Upper lobe of right lung (tissue), 1 donor: Measurements from ENCODE around the gene RNF207. TPM values are rescaled to one million over a fixed set of nuclear protein-coding genes. Genes with fewer than 3 reads are reported as not detected.
A peak's percentile ranks its signal among the peaks of the same experiment; 100 is the strongest.

Experiments
- ATAC-seq: fragments of 200-7000 bp; cut with Tn5 transposase; one replicate; pipeline ENCODE4 v1.9.1; 2020; ENCODE audit warnings: mild to moderate bottlenecking, moderate library complexity
- DNase-seq: peaks from one replicate; pipeline ENCODE4 v3.0.0-alpha.2; 2020
- H3K27ac ChIP-seq: fragments of 200-600 bp; one replicate; pipeline ENCODE4 v1.8.0; 2022
- H3K27me3 ChIP-seq: fragments of 200-600 bp; one replicate; pipeline ENCODE4 v1.8.0; 2022; ENCODE audit warnings: mild to moderate bottlenecking
- H3K36me3 ChIP-seq: fragments of 200-600 bp; one replicate; pipeline ENCODE4 v1.8.0; 2022
- H3K4me1 ChIP-seq: fragments of 200-600 bp; one replicate; pipeline ENCODE4 v1.8.0; 2022
- H3K4me3 ChIP-seq: fragments of 200-600 bp; one replicate; pipeline ENCODE4 v1.8.0; 2022; ENCODE audit warnings: mild to moderate bottlenecking
- H3K9me3 ChIP-seq: fragments of 200-600 bp; one replicate; pipeline ENCODE4 v1.8.0; 2022
- CTCF ChIP-seq: fragments of 200-600 bp; IDR thresholded peaks from one replicate; pipeline ENCODE4 v1.8.0; 2022; ENCODE audit warnings: antibody characterized with exemption
- intact Hi-C: fragments of 100-400 bp; cut with DNase I; formaldehyde crosslinking; loops from one replicate; pipeline ENCODE4 v1.11.0; 2022
- total RNA-seq: library from RNA; stranded (reverse); fragmentation: NEBNext Ultra II Directional; extraction: Animal tissue kit (Norgen Biotek cat#: 25700); gene quantifications from one replicate; pipeline ENCODE4 v1.2.1, GENCODE V29; 2021
- donor health status: DM: no; HTN: yes; CAD: no; lungs with severe emphysema.

Gene RNF207
- total RNA-seq, 1 donor from 2014 or later = 12.7 TPM

- no peak for TF ChIP-seq CTCF
- DNase-seq = peak; percentile 94
- peaks cover 4% of the 10 kb centered on the region for H3K27me3 ChIP-seq
- ATAC-seq = peak; percentile 74
- peaks cover 9% of the 10 kb centered on the region for H3K4me1 ChIP-seq
- H3K4me3 ChIP-seq = peak overlapping the region; percentile 67
- intact Hi-C loops = no loop called here
- no peaks in the 10 kb centered on the region for H3K36me3 ChIP-seq
- H3K9me3 ChIP-seq = no peaks in the 10 kb centered on the region
- H3K27ac ChIP-seq = no peak overlapping the region
Measured at GRCh38 chr1:6259491-6260362, 53.8 kb downstream of the RNF207 start.

- peak; percentile 8 for ATAC-seq
- TF ChIP-seq CTCF = no peak
- no peaks in the 10 kb centered on the region for H3K36me3 ChIP-seq
- peak overlapping the region; percentile 67 for H3K4me3 ChIP-seq
- intact Hi-C loops = no loop called here
- H3K27me3 ChIP-seq = peaks cover 4% of the 10 kb centered on the region
- peaks cover 9% of the 10 kb centered on the region for H3K4me1 ChIP-seq
- no peaks in the 10 kb centered on the region for H3K9me3 ChIP-seq
- no peak for DNase-seq
- peak overlapping the region; percentile 55 for H3K27ac ChIP-seq
Measured at GRCh38 chr1:6260433-6260934, 54.6 kb downstream of the RNF207 start.

GRCh38 chr1:6260961-6261614, 55.2 kb downstream of the RNF207 start, which contains the start of gene GPR153:
GPR153 (minus strand) TSS chr1:6261098; CDS start chr1:6254905, 6,193 bp downstream.
- intact Hi-C loops = no loop called here
- Histone ChIP-seq H3K27me3 (peaks cover 4% of the 10 kb centered on the region), H3K9me3 (no peaks in the 10 kb centered on the region), H3K36me3 (no peaks in the 10 kb centered on the region), H3K4me3 (peak within 1 kb of the TSS; percentile 67), H3K4me1 (peaks cover 9% of the 10 kb centered on the region), H3K27ac (peak within 1 kb of the TSS; percentile 70)
- DNase-seq (peak; percentile 77), ATAC-seq (peak; percentile 72)
- TF ChIP-seq CTCF = no peak

- H3K4me3 ChIP-seq = peak overlapping the region; percentile 48
Measured at GRCh38 chr1:6261615-6261995, 55.7 kb downstream of the RNF207 start.

More at GRCh38 chr1:6261615-6261995, 55.7 kb downstream of the RNF207 start:
- peaks cover 4% of the 10 kb centered on the region for H3K27me3 ChIP-seq
- H3K9me3 ChIP-seq = no peaks in the 10 kb centered on the region
- peaks cover 9% of the 10 kb centered on the region for H3K4me1 ChIP-seq
- H3K36me3 ChIP-seq = no peaks in the 10 kb centered on the region
- peak overlapping the region; percentile 70 for H3K27ac ChIP-seq
- no peak for DNase-seq
- no peak for TF ChIP-seq CTCF
- intact Hi-C loops = no loop called here
- ATAC-seq = no peak
